IPS DF 4.7 (cell line): Measurements from ENCODE around the gene PDE2A.

ENCODE experiments used
- DNase-seq: peaks from one replicate; pipeline ENCODE4 v3.0.0-alpha.2; 2013; ENCODE audit warnings: low spot score; ENCODE audit errors: extremely low read depth

Gene PDE2A

GRCh38 chr11:72684236-72684912, 10.2 kb upstream of the PDE2A start:
- DNase-seq: no peak

DNA sequence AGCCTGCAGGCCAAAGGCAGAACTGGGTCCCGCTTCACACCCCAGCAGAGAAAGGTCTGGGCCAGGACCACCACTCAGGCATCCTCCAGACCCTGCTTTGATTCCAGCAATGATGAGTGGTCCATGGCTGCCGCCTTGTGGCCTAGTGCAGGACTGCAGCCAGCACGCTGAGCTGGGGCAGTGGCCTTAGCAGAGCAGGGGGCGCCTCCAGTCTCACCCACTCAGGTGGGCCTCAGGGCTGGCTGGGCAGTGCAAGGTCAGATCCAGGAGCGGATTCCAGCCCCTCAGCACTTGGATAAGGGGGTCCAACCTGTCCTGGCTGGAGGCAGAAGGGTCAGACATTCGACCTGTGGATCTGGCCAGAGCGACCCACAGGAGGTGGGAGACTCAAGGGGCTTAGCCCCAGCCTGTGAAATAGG, 9.6 kb upstream of the PDE2A start:
- no peak for DNase-seq

- no peak for DNase-seq
These were observed 8.6 kb upstream of the PDE2A start for GRCh38 chr11:72682858-72683243.

- no peak for DNase-seq
These were observed 8.1 kb upstream of the PDE2A start for GRCh38 chr11:72682238-72682857.

DNA sequence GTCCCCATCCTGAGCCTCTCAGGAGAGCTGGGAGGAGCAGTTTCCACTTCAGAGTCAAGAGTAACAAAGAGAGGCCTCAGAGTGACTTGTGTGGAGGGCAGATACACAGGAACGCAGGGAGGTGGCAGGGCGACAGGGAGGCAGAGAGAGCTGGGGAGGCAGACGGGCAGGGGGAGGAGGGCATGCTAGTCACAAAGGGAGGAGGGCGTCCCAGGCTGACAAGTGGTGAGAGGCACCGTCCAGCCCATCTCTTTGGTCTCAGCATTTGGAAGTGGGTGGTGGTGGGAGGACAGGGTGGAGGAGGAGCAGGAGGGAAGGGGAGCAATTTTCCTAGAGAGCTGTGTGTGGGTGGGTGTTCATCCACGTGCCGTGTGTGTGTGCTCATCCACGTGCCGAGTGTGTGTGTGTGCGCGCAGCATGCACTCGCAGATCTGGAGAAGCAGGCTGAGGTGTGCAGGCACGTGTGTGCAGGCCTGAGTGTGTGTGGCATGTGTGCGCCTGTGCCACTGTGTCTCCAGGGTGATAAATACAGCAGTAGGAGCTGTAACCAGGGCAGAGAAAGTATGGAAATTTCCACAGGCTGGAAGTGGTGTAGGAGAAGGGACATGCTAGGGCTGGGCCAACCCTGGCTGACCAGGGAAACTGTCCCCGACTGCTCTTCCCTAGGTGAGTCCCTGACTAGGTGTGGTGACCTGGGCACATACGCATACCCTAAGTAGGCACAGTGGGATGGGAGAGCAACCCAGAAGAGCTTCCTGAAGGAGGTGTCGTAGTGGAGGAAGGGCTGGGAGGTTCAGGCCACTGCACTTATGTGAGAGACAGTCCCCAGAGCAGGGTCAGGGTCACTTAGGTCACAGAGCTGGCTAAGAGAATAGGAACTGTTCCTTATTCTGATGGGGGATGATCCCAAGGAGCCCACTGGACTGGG, 7.3 kb upstream of the PDE2A start:
- DNase-seq: no peak

DNA sequence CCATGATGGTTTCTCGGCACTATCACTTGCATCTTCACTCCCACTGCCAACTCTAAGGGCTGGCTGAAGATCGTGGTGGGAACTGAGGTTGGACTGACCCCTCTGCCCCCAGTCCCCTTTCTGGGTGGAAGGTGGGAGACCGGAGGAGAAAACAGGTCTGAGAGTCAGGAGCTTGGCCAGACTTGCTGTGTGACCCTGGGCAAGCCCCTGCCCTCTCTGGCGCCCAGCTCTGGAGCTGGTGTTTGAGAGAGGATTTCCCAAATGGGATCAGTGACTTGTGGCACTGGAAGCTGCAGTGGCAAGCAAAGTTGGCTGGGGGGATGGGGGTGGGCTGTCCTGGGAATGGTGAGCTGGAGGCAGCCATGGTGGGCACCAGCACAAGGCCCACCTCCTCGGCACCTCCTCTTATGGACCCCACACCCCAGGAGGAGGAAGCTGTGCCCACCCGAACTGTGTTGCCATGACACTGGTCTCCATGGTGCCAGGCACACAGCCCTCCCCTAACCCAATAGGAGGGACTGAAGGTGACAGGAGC, 6.5 kb upstream of the PDE2A start:
- no peak for DNase-seq

- no peak for DNase-seq
These were observed 5.6 kb upstream of the PDE2A start for GRCh38 chr11:72679869-72680268.

DNA sequence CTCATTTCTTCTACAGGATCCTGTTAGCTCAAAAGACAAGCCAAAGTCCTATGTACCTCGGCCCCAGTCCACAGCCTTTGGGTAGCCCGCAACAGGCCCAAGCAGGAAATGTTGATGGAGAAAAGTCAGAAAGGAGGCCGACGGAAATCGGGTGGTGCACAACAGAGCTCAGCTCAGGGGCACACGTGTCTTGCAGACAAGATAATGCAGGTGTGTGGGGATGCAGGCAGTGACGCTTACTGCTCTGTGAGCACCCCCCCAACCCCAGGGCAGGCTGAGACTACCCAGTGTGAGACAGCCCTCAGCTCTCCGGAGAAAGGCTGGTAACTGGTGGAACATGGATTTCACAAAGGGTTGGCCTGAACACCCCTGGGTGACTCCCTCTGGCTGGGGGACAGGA, 4.3 kb upstream of the PDE2A start:
- no peak for DNase-seq

DNA sequence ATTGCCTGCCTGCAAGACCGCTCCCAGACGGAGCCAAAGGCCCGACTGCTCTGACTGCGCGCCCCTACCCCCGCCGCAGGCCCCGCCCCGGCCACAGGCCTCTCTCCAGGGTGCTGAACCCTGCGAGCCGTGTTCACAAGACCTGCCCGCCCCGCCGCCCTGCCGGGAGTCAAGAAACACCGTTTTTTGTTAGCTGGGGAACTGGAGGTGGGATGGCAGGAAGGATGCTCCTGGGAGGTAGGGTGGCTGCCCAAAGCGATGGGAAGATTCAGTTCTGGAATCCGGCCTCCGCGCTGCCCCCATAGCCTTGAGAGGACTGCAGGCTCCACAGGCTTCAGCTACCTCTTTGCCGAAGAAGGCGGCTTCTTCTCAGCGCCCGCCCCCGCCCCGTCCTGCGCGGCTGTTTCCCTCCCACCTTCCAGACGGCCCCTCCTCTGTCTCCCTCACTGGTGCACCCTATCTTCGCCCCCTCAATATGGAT, 2.7 kb upstream of the PDE2A start:
- DNase-seq: no peak

DNA sequence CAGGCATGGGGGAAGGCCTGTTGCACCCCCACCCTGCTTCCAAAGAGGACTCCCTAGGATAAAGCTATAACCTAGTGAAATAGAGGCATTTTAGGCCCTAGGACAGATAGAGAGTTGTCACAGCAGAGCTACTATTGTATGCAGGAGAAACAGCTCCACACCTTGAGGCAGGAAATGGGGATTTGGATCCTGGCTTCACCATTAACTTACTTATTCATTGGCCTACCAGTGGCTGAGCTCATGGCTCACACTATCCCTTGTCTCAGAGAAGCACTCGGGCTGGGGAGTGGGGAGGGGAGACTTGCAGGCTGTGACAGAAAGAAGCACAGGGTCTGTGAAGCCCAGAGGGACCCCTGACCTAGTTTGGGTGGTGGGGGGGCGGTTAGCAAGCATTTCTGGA, 999 bp upstream of the PDE2A start:
- no peak for DNase-seq

DNA sequence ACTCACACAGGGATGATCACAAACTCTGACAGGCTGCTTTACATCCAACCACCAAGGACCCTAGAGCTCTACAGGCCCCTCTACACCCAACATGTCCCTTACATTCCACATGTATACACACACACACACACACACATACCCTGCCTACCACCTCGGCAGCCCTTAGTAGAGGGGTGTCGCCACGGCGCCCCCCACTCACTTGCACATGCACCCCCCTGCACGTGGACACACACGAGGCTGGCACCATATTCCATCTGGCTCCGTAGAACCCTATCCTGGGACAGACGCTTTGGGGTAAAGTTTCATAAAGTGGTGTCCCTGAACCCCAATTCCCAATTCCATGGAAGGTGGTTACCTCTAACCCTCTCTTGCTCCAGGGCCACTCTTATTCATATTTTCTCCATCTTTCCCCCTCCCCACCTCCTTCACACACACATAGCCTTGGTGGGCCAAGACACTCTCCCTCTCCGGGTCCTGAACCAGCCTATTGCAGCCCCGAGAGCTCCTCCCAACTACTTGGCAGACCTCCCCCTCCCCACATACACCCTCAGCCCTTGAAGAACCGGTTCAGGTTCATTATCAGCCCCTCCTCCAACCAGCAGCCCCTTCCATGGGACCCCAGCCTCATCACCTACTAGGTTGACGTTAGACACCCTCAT, 809 bp downstream of the PDE2A start:
- no peak for DNase-seq

- no peak for DNase-seq
These were observed 1.5 kb downstream of the PDE2A start for GRCh38 chr11:72672597-72673238.

- DNase-seq: no peak
These were observed 2.8 kb downstream of the PDE2A start for GRCh38 chr11:72671152-72672099.

- DNase-seq: no peak
These were observed 4.2 kb downstream of the PDE2A start for GRCh38 chr11:72670041-72670440.

DNA sequence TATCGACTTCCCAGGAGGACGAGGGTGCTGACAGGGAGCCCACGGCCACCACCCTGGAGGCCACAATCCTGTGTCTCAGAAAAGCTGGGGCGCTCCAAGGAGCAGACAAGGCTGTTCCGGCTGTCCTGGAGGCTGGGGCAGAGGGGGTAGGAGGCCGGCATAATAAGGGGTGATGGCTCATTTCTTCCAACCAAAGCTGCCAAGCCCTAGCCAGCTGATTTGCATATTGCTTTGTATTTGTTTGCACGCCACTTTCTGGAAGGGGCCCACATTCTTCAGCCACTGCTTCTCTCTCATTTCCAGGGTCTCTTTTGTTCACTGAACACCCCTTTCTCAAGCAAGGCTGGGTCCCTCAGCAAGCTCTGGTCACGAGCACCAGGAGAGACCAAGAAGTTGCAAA, 4.7 kb downstream of the PDE2A start:
- no peak for DNase-seq

DNA sequence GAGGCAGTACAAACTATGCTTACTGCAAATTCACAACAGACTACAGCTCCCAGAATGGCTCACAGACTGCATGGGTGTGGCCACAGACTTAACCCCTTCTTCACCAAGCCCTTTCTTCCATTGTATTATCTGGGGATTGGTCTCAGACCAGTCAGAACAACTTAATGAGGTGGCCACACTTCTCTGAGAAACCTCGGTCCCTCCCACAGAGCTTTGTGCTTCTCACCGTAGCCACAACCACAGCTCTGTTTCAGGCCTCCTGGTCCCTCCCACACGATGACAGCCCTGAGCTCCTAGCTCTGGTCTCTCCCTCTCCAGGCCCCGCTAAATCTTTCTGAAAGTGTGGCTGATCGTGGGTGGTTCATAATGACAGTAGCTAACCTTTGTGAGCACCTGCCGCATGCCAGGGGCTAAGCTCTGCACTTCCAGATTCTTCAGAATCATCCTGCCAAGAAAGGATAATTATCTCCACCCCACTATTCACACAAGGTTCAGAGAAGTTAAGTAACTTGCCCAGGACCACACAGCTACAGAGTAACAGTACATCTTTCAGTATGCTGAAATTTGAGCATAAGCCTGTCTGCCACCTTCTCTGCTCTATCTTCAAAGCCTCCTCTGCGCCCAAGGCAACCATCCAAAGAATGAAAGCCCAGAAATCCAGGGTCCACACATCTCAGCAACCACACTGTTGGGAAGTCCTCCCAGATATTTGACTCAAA, 5.4 kb downstream of the PDE2A start:
- no peak for DNase-seq

- DNase-seq: no peak
These were observed 8.2 kb downstream of the PDE2A start for GRCh38 chr11:72665911-72666472.

GRCh38 chr11:72662036-72662435, 12.2 kb downstream of the PDE2A start:
- no peak for DNase-seq

GRCh38 chr11:72661486-72661885, 12.7 kb downstream of the PDE2A start:
- DNase-seq: no peak
